ENCODE results near the gene ASAP3.

GRCh38 chr1:23470282-23471070 is 13.5 kb downstream of the ASAP3 start:
- TF ChIP-seq CTCF (IDR thresholded peaks at IDR 0.05) (no peak), POLR2A (IDR thresholded peaks at IDR 0.05) (no peak), POLR2AphosphoS5 (IDR thresholded peaks at IDR 0.05) (no peak), EP300 (IDR thresholded peaks at IDR 0.05) (no peak)
